B cell (primary cell): ENCODE results near the gene SCMH1. TPM values are rescaled to one million over a fixed set of nuclear protein-coding genes. Genes with fewer than 3 reads are reported as not detected.
A peak's percentile ranks its signal among the peaks of the same experiment; 100 is the strongest.

ENCODE experiments used
- ATAC-seq: fragments of 200-7000 bp; cut with Tn5 transposase; one replicate; pipeline ENCODE4 v1.10.0; 2021; ENCODE audit warnings: low read depth, mild to moderate bottlenecking, moderate number of reproducible peaks, moderate library complexity
- CTCF ChIA-PET: fragments of 350-600 bp; sonication (Branson Sonifier 250); formaldehyde crosslinking; loops from one replicate; lab custom pipeline; 2021; ENCODE audit warnings: antibody characterized with exemption, inconsistent platforms; lab: Charles Lee
- POLR2A ChIA-PET: fragments of 350-600 bp; sonication (Branson Sonifier 250); formaldehyde crosslinking; loops from one replicate; lab custom pipeline; 2021; ENCODE audit warnings: antibody characterized with exemption; lab: Charles Lee
- DNase-seq: peaks from one replicate; pipeline ENCODE4 v3.0.0; 2013
- H2AFZ ChIP-seq: 2 replicates; pipeline ENCODE4 v1.6.1; 2012; ENCODE audit warnings: mild to moderate bottlenecking, low read depth, low read length; ENCODE audit not compliant: insufficient read depth, poor library complexity, severe bottlenecking
- H3K27ac ChIP-seq, 2 donors: 1 replicate in 1 of 2; 2 replicates in 1 of 2; pipeline ENCODE4 v1.5.1; 2012 to 2013; ENCODE audit warnings: low read length in 2 of 2, mild to moderate bottlenecking in 2 of 2, moderate library complexity in 1 of 2
- H3K27me3 ChIP-seq, 4 experiments: fragments of 200-600 bp in 1 of 4; sonication (generic) in 1 of 4; replicated peaks in 1 of 4; 1 replicate in 2 of 4; 2 replicates in 2 of 4; pipeline versions ENCODE4 v1.6.1 to v1.7.0; 2013 to 2016; ENCODE audit warnings: low read length in 3 of 4, mild to moderate bottlenecking in 2 of 4, mixed read lengths in 1 of 4, moderate library complexity in 1 of 4; ENCODE audit not compliant: insufficient read depth in 4 of 4, control insufficient read depth in 3 of 4; ENCODE audit errors: control extremely low read depth in 1 of 4
- H3K36me3 ChIP-seq, 2 experiments: replicated peaks in 1 of 2; 1 replicate in 1 of 2; 2 replicates in 1 of 2; pipeline versions ENCODE4 v1.6.1 to v1.7.1; 2013; ENCODE audit warnings: low read length in 1 of 2; ENCODE audit not compliant: insufficient read depth in 2 of 2, control insufficient read depth in 1 of 2; ENCODE audit errors: control extremely low read depth in 1 of 2, extremely low read depth in 1 of 2
- H3K4me1 ChIP-seq, 2 donors: fragments of 200-600 bp in 1 of 2; sonication (generic) in 1 of 2; 1 replicate in 1 of 2; 2 replicates in 1 of 2; pipeline versions ENCODE4 v1.5.1 to v1.6.1; 2013 to 2017; ENCODE audit warnings: low read length in 2 of 2; ENCODE audit not compliant: control insufficient read depth in 2 of 2, insufficient read depth in 2 of 2
- H3K4me2 ChIP-seq: replicated peaks from 2 replicates; pipeline ENCODE3; 2012; ENCODE audit warnings: mild to moderate bottlenecking, low read depth, low read length; ENCODE audit not compliant: poor library complexity, severe bottlenecking
- H3K4me3 ChIP-seq, 5 experiments: fragments of 200-600 bp in 1 of 5; sonication (generic) in 1 of 5; 1 replicate in 3 of 5; 2 replicates in 2 of 5; pipeline versions ENCODE4 v1.5.1 to v1.7.0; 2011 to 2016; ENCODE audit warnings: low read length in 4 of 5, mild to moderate bottlenecking in 4 of 5, low read depth in 2 of 5, control low read depth in 1 of 5, moderate library complexity in 1 of 5; ENCODE audit not compliant: insufficient read depth in 1 of 5; ENCODE audit errors: control extremely low read depth in 1 of 5, extremely low read depth in 1 of 5
- H3K79me2 ChIP-seq: fragments of 200-600 bp; sonication (generic); one replicate; pipeline ENCODE4 v1.6.0; 2016; ENCODE audit warnings: low read length; ENCODE audit not compliant: control insufficient read depth, insufficient read depth
- H3K9ac ChIP-seq: fragments of 200-600 bp; sonication (generic); 2 replicates; pipeline ENCODE4 v1.6.1; 2017; ENCODE audit warnings: mild to moderate bottlenecking, low read length, moderate library complexity
- H3K9me3 ChIP-seq, 3 donors: one replicate each; pipeline versions ENCODE4 v1.6.1 to v1.7.1; 2013; ENCODE audit warnings: low read length in 2 of 3; ENCODE audit not compliant: control insufficient read depth in 2 of 3, insufficient read depth in 1 of 3; ENCODE audit errors: control extremely low read depth in 1 of 3
- H4K20me1 ChIP-seq: 2 replicates; pipeline ENCODE4 v1.6.0; 2012; ENCODE audit warnings: mild to moderate bottlenecking, low read length; ENCODE audit not compliant: insufficient read depth, control insufficient read depth, poor library complexity, severe bottlenecking
- H3K27ac Mint-ChIP-seq: one replicate; pipeline ENCODE4 v1.8.0; 2021; ENCODE audit warnings: mixed read lengths
- H3K27me3 Mint-ChIP-seq: one replicate; pipeline ENCODE4 v1.8.0; 2021; ENCODE audit warnings: mixed read lengths
- H3K4me1 Mint-ChIP-seq: one replicate; pipeline ENCODE4 v1.8.0; 2021; ENCODE audit warnings: mixed read lengths
- H3K4me3 Mint-ChIP-seq: one replicate; pipeline ENCODE4 v1.8.0; 2021; ENCODE audit warnings: mixed read lengths
- H3K9me3 Mint-ChIP-seq: one replicate; pipeline ENCODE4 v1.8.0; 2022; ENCODE audit warnings: mixed read lengths; ENCODE audit not compliant: insufficient read depth
- EZH2 ChIP-seq: IDR thresholded peaks from 2 replicates; pipeline ENCODE4 v1.6.1; 2012; ENCODE audit warnings: borderline replicate concordance, low read depth, mild to moderate bottlenecking, moderate library complexity, low read length; ENCODE audit not compliant: insufficient read depth, poor library complexity, severe bottlenecking
- WGBS: methylation state at CpG from one replicate; pipeline ENCODE4 v1.1.5; 2013; ENCODE audit warnings: missing lambda C conversion rate; ENCODE audit not compliant: insufficient coverage; 5-methylcytosine and 5-hydroxymethylcytosine counted together
- intact Hi-C: fragments of 100-400 bp; cut with micrococcal nuclease; formaldehyde crosslinking; loops from one replicate; pipeline ENCODE4 v1.10.0; 2022
- polyA plus RNA-seq: library from polyadenylated mRNA; depleted of rRNA; stranded (reverse); fragments of >200 nt; gene quantifications from 2 replicates; pipeline ENCODE4 v1.2.3, GENCODE V29; 2012
- total RNA-seq, 2 donors: library from RNA; stranded (reverse); fragments of 120-200 nt in 1 of 2; gene quantifications; 1 replicate in 1 of 2; 2 replicates in 1 of 2; pipeline versions ENCODE4 v1.2.3 to v1.2.4, GENCODE V29; 2013 to 2022
- TF ChIP-seq, protein P1 (sequence below): fragments of 200-600 bp; IDR thresholded peaks from one replicate; pipeline ENCODE4 v1.8.0; 2022; ENCODE audit warnings: antibody characterized with exemption, mild to moderate bottlenecking

SCMH1 gene
- total and polyA plus RNA-seq, 2 donors (not counting 1 experiment from before 2014, with no cell fraction given), result 29.4 to 33.3 TPM

DNA sequence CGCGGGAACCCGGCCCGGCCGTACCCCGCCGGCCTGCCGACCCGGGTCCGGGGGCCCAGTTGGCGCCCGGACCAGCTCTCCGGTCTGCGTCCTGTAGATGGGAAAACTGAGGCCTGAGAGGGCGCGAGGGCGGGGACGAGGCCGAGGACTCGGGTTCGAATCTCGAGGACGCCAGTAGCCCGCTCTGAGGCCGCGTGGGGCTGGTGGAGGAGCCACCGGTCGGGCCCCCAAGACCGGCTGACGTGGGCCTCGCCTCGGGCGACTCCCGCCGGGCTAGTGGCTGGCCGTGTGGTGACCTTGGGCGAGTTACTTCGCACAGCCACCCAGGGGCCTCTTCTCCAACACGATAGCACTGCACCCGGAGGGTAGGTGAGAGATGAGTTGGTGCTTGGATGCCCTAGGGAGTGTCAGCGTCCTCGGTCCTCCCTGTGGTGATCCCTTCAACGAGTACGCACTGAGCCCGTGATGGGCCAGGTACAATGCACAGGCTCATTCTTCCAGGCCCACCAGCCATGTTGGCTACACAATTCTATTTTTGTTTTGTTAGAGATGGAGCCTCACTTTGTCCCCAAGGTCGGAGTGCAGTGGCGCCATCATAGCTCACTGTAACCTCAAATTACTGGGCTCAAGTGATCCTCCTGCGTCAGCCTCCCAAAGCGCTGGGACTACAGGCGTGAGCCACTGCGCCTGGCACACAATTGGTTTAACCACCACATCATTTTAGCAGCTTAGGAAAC lies 404 bp upstream of the SCMH1 start:
- H3K27ac ChIP-seq, result peak overlapping the region in 1 of 2 donors; percentile 59
- TF ChIP-seq, protein P1, sequence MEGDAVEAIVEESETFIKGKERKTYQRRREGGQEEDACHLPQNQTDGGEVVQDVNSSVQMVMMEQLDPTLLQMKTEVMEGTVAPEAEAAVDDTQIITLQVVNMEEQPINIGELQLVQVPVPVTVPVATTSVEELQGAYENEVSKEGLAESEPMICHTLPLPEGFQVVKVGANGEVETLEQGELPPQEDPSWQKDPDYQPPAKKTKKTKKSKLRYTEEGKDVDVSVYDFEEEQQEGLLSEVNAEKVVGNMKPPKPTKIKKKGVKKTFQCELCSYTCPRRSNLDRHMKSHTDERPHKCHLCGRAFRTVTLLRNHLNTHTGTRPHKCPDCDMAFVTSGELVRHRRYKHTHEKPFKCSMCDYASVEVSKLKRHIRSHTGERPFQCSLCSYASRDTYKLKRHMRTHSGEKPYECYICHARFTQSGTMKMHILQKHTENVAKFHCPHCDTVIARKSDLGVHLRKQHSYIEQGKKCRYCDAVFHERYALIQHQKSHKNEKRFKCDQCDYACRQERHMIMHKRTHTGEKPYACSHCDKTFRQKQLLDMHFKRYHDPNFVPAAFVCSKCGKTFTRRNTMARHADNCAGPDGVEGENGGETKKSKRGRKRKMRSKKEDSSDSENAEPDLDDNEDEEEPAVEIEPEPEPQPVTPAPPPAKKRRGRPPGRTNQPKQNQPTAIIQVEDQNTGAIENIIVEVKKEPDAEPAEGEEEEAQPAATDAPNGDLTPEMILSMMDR, result no peak
- no peak for TF ChIP-seq EZH2
- no peaks in the 10 kb centered on the region for H3K9me3 ChIP-seq
- Mint-ChIP-seq H3K27ac (peak overlapping the region; percentile 80), H3K4me3 (peak overlapping the region; percentile 88), H3K27me3 (no peaks in the 10 kb centered on the region), H3K4me1 (peaks cover 19% of the 10 kb centered on the region), H3K9me3 (no peaks in the 10 kb centered on the region)
- intact Hi-C loops, result loop anchor here (5.0 kb wide), 1 partner anchor 120 kb away; the partner anchor contains the start of gene FOXO6
- H3K4me3 ChIP-seq, result peak overlapping the region; percentile 28 to 79 (median 62)
- no peaks in the 10 kb centered on the region for H3K79me2 ChIP-seq
- ChIA-PET POLR2A (no interaction called here), CTCF (interaction anchor here (1.6 kb wide), 1 partner anchor 11 kb away, joined by 5 read pairs; no protein-coding TSS in a partner anchor)
- H3K36me3 ChIP-seq, result no peaks in the 10 kb centered on the region
- ATAC-seq (peak; percentile 4), DNase-seq (no peak)
- no peaks in the 10 kb centered on the region for H3K27me3 ChIP-seq
- H4K20me1 ChIP-seq, result no peaks in the 10 kb centered on the region
- H3K9ac ChIP-seq, result peak overlapping the region; percentile 70
- peaks cover 11 to 16% of the 10 kb centered on the region in 2 donors for H3K4me1 ChIP-seq
- peak overlapping the region; percentile 92 for H3K4me2 ChIP-seq
- WGBS, result 10% methylated on average over 46 of the region's 51 CpGs
- H2AFZ ChIP-seq, result peak overlapping the region; percentile 88

DNA sequence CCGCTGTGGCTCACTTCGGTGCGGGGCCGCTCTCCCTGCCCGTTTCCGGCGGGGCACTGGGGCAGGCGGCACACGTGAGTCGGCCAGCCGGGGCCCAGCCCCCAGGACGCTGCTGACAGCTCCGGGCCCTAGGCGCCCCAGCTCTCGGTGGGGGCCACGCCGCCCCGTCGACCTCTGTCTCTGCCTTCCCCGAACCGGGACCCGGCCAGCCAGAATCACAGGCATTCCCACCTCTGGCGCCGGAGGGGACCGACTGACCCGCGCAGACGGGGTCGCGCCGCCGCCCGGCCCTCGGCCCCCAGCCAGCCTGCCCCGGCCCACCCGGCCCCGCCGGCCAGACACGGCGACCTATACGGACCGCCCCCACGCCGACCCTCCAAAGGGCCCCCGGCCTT lies 755 bp downstream of the SCMH1 start:
- peaks cover 2% of the 10 kb centered on the region for H3K79me2 ChIP-seq
- peaks cover 11 to 16% of the 10 kb centered on the region in 2 donors for H3K4me1 ChIP-seq
- ChIA-PET POLR2A (interaction anchor here (0.6 kb wide), 1 partner anchor 1495 kb away, joined by 3 read pairs; no protein-coding TSS in a partner anchor), CTCF (interaction anchor here (1.0 to 1.6 kb wide), 3 partner anchors 10 to 26 kb away, joined by 3 to 5 read pairs (median 3); no protein-coding TSS in a partner anchor)
- TF ChIP-seq EZH2, result no peak
- TF ChIP-seq, protein P1, result no peak
- Mint-ChIP-seq H3K27me3 (no peaks in the 10 kb centered on the region), H3K4me3 (peak overlapping the region; percentile 87), H3K27ac (peak overlapping the region; percentile 85), H3K4me1 (peaks cover 19% of the 10 kb centered on the region), H3K9me3 (no peaks in the 10 kb centered on the region)
- H4K20me1 ChIP-seq, result no peaks in the 10 kb centered on the region
- H2AFZ ChIP-seq, result peak overlapping the region; percentile 78
- peak; percentile 71 for DNase-seq
- H3K9ac ChIP-seq, result peak overlapping the region; percentile 71
- H3K4me3 ChIP-seq, result peak overlapping the region in 4 of 5 experiments; percentile 32 to 65 (median 60)
- under 1% methylated on average over 45 of the region's 45 CpGs for WGBS
- ATAC-seq, result peak; percentile 69
- H3K36me3 ChIP-seq, result no peaks in the 10 kb centered on the region
- intact Hi-C loops, result loop anchor here (5.0 kb wide), 1 partner anchor 121 kb away; the partner anchor contains the start of gene FOXO6
- H3K27me3 ChIP-seq, result no peaks in the 10 kb centered on the region
- peak overlapping the region; percentile 65 to 67 for H3K27ac ChIP-seq
- H3K4me2 ChIP-seq, result peak overlapping the region; percentile 92
- H3K9me3 ChIP-seq, result no peaks in the 10 kb centered on the region
